Endometrial microvascular endothelial cells (primary cell): Measurements from ENCODE around the gene CAPN10. TPM values are rescaled to one million over a fixed set of nuclear protein-coding genes. Genes with fewer than 3 reads are reported as not detected.
"Not testable (repeated sequence)": the region's sequence is repeated elsewhere in the genome, so short reads cannot be mapped to it uniquely, and the experiment has no call there.

Experiments
- in situ Hi-C: cut with HindIII; loops from 2 replicates; pipeline ENCODE4 v1.10.0; 2017; ENCODE audit warnings: low sequenced_read_pairs, low pct_unique_long_range_greater_than_20kb; ENCODE audit errors: inconsistent ontology term
- total RNA-seq: library from RNA; depleted of rRNA; stranded (reverse); fragments of >200 nt; gene quantifications from one replicate; pipeline ENCODE4 v1.2.3, GENCODE V29; 2015; ENCODE audit errors: inconsistent ontology term

The CAPN10 gene
- total RNA-seq, 1 donor from 2014 or later = 19.8 TPM

DNA sequence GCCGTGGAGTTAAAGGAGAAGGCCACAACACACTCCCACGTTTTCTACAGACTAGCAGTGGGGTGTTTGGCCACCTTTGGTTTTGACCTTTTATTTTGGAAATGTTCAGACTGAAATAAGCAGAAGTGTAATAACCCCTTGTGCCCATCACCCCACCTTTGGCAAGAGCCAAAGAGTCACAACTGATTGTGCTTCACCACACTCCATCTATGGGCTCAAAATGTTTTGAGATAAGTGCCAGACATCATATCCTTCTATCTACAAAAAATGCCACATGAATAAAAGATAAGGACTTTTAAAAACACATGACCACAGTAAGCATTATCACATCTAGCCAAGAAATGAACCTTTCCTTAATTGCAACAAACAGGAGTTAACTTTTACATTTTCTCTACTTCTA is 28.9 kb downstream of the CAPN10 start:
- in situ Hi-C loops = no loop called here

DNA sequence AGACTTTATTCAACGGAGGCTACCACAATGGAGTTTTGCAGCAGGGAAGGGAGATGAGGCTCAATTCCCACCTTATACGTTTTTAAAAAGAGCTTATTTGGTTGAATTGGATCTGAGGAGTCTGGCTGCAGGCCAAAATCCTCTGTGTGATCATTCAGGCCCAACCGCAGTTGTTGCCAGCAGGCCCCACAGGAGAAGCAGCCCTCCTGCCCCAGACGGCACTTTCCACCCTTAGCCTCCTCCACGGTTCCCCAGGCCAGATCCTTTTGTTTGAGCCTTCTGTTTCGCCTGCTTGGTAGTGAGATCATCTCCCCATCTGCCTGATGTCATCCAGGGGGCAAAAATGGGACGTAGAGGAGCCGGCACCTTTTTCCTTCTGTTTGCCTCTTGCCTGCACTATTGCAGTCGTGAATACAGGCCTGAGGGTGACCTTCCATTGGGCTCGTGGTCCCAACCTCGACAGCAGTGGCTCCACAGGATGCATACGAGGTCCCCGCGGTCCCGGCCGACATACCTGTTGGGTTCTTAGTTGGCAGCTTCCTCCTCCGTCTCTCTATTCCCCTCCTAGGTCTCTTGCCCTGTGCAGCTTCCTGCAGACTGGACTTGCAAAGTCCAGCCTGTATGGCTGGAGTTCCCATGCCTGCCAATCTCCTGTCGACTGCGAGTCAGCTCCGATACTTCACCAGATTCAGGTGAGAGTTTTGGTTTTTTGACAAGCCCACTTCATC is 29.4 kb downstream of the CAPN10 start:
- in situ Hi-C loops = no loop called here

DNA sequence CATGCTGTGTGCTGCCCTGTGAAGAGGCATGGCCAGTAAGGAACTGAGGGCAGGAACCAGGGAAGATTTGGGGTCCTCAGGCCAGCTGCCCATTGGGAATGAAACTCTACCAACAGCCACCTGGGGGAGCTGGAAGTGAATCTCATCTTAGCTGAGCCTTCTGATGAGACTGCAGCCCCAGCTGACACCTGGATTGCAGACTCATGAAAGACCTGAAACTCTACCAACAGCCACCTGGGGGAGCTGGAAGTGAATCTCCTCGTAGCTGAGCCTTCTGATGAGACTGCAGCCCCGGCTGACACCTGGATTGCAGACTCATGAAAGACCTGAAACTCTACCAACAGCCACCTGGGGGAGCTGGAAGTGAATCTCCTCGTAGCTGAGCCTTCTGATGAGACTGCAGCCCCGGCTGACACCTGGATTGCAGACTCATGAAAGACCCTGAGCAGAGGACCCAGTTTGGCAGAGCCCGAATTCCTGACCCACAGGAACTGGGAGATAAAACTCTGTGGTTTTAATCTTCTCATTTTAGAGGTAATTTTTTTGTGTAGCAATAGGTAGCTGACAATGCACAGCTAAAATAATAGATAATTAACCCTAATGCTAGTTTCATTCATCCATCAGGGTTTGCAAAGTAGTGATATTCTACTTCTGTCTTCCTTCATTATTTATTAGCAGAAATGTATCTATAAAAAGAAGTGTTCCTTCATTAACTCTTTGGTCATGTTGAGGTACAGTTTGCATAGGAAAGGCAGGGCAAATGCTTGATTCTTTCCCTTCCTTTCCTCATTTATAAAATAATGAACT is 30.5 kb downstream of the CAPN10 start:
- in situ Hi-C loops = not testable (repeated sequence)

DNA sequence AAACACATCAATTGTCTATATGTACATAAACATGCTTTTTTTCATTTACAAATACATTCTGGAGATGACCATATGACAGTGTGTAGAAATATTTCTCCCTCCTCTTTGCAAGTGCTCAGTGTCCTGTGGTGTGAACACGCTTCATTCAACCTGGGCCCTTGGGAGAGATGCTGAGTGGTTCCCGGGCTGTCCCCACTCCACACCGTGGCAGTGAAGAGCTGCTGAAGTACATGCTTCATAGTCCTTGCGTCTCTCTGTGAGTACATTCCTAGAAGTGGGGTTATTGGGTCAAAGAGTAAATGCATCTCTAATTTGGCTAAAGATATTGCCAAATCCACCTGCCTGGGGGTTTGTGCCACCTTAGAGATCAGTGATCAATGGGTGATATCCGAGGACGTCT is 32.2 kb downstream of the CAPN10 start:
- in situ Hi-C loops = no loop called here

DNA sequence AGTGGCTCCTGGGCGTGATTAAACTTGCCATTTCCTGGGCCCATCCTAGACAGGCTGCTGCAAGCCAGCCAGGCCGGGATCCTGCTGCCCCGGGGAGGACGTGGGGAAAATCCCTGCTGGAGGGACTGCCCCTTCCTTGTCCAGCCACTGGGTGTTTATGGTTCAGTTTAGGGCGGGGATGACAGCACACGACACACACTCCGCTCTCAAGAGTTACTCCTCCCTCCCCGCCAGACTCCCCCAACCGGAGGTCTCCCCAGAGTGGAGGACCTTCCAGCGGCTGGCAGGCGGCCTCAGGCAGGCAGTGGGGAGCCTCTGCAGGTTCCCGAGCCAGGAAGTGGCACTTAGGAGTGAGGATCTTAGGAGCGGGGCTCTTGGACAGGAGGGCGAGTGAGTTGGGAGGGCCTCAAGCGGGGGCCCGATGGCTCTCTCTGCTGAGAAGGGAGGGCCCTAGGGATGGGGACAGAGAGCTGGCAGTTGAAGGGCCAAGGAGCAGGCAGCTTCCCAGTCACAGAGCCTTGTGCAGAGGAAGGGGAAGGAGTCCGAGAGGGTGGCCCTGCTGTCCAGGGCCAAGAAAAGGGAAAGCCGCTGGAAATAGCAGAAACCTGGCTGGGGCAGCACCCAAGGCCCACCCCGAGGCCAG is 33.1 kb downstream of the CAPN10 start:
- in situ Hi-C loops = no loop called here

DNA sequence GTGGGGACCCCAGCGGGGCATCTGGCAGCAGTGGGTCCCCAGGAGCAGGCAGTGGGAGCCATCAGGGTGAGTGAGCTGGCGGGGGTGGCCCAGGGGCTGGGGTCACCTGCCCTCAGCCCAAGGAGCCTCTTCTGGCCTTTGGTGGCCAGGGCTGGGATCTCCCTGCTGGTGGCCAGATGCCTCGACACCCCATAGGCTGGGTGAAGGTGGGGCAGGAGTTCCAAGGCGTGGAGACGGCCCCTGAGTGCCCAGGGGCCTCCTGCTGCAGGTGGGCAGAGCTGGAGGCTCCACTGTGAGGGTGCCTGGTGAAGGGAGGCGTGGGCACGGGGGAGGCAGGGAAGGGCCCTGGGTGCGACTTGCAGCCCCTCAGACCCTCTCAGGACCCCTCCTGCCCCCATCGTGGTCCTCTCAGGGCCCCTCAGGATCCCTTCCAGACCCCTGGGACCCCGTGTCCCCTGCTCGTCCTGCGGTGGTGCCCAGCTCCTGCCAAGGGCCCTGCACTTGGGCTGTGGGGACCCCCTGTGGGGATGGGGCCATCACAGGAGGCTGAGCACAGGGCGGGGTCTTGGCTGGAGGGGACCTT is 33.7 kb downstream of the CAPN10 start:
- in situ Hi-C loops = no loop called here

DNA sequence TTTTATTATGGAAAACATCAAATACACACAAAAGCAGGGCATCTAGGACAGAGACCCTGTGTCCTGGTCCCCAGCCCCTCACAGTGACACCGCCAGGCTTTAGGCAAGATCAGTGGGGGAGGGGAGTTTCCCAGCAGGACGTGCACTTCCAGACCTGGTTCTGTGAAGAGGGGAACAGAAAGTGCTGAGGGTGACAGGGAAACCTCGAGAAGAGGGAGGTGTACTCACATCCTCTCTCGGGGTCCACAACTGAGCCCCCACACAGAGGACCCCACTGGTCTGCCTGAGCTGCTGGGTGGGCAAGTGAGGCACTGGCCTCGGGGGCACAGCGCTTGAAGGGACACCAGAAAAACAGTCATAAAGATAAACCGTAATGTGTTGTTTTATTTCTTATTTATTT is 34.3 kb downstream of the CAPN10 start:
- in situ Hi-C loops = no loop called here

DNA sequence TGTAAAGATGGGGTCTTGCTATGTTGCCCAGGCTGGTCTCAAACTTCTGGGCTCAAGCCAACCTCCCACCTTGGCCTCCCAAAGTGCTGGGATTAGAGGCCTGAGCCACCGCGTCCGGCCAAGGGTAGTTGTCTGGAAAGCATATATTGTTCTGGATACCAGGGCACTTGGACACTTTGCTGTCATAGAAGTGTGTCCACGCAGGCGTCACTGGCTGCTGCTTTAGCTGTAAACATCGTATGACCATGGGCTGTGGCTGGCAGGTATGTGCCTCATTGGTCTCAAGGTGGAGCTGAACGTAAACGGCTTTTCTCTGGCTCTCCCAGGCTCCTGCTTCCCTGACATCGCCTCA is 35.5 kb downstream of the CAPN10 start:
- in situ Hi-C loops = no loop called here

DNA sequence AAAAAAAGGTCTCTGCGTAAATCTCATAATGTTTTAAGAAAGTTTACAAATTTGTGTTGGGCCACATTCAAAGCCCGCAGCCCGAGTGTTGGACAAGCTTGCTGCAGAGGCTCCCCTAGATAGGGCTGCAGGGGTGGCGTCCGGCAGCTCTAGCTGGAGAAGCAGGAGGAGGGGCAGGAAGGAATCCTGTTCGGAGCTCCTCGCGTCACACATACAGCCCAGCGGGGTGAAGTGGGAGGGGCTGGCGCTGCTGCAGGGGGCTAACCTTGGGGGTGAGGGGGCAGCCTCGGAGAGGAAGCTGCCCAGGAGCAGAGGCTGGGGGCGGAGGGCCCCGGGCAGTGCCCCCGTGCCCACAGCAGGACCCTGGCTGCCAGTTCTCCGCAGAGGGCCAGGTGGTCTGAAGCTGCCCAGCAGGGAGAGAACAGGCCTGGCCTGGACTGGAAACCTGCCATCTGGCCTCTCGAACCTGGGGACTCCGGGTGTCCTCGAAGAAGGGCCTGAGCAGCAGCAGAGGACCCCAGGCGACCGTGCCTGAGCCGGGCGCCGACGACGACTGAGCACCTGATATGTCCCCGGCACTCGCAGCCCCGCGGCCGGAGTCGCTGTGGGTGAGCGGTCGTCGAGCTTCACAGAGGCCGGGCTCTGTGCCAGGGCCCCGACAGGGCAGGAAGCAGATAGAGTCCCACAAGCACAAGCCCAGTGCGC is 36.1 kb downstream of the CAPN10 start:
- in situ Hi-C loops = no loop called here

DNA sequence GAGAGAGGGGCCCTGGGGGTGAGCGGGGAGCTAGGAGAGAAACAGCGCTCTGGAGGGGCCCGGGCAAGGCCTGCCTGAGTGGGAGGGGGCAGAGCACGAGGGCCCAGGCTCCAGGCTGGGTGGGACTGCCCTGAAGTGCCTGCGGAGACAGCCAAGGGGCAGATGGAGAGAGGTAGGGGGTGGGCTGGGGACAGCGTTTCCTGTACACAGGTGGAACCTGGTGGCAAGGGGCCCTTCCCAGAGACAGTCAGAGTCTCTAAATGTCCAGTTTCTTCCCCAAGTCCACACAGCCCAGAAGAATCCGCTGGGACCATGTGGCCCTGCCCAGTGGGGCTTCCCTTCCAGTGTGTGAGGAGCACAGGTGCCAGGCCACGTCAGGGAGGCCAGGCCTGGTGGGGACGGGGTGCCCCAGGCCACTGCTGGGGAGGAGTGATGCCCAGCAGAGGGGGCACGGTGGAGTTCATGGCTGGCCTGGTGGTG is 37.0 kb downstream of the CAPN10 start:
- in situ Hi-C loops = no loop called here

DNA sequence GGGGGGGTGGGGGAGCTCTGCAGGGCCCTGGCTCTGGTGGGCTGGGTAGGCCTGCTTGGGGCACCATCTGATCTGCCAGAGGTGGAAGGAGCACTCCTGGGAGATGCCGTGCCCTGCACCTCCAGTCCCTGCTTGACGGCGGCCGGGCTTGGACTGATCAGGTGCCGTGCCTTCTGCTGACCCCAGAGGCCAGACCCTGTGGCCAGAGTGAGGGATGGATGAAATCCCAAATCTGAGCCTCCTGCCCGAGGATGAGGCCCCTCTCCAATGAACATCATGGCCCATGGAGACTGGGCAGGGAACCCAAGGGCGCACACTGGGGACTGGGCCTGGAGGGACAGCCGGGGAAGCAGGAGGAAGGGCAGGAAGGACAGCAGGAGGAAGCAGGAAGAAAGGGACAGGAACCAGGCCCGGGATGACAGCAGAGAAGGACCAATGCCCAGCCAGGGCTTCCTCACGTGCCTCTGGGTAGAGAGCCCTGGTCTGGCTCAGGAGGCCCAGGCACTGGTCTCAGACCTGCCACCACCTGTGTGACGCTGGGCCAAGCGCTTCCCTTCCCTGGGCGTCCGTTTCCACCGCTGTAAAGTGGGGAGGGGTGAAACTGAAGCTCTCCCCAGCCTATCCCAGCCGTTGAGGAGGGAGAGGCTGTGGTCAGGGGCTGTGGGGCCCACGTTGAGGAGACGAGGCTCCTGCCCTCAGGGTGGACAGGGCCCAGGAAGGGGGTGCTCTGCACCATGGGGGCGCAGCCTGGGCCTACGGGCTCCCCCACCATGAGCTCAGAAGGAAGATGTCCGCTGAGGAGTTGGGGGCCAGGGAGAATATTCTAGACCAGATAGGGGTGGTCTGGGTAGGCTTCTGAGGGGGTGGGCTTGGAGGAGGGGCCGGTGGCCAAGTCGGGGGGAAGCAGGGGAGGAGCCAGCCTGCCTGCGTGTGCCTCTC is 37.7 kb downstream of the CAPN10 start:
- in situ Hi-C loops = no loop called here

DNA sequence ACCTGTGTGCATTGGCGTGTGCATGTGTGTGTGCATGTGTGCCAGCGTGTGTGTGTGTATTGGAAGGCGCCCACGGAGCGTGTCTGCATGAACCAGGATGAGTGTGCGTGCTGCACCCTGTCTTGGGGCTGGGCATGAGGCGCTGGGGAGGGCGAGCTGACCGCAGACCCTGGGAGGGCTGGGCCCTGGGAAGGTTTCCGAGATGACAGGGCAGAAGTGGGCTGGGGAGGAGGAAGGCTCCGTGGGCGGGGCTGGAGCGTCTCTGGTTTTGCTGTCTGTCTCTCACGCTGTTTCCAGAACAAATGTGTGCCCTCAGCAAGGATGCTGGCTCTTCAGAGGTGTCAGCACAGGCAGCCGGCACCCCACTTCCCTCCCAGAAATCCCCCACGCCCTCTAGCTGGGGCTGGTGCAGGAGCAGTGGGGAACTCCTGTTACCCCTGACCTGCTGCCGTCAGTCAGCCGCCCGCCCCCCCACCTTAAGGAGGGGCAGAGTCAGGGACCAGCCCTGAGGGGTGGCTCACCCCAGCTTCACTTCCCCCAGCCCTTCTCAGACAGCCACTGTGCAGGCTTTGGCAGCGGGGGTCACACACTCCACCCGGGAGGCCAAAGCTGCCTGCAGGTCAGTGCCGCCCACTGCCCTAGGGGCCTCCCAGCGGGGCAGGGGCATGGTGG is 38.6 kb downstream of the CAPN10 start, which contains the start of gene GPR35:
TSS of gene GPR35 (plus strand) at position 531 of the 672 bp plus-strand sequence. CDS start 4,473 bp downstream, outside the sequence.
- in situ Hi-C loops = no loop called here

DNA sequence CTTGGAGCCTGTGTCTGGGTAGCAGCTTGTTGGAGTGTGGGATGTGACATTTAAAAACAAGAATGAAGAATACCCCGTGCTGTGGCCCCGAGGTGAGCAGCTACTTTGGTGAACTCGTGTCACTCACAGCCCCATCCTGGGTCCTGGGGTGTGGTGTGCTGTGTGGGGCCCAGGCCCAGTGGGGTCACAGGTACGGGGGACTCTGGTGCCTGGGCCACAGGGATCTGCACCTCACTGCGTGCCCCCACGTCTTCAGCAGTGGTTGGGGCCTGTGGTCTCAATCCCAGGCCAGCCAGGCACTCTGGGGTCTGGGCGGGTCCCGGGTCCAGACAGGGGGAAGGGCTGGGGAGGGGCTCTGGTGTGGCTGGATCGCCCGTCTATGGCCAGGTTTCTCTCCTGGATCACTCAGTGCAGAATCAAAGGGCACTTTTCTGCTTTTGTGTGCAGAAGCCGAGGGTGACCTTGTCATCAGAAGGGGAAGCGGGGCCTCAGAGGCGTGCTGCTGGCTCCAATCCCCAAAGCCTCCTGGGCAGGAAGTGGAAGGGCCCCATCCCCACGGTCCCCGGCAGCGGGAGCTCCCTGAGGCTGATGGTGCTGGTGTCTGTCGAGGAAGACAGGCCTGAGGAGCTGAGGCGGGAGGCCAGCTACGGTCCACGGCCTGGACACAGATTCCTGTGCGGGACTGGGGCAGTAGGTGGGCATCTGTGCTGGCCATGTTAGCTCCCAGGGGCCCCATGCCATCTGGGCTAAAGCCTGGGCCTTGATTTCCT is 40.2 kb downstream of the CAPN10 start:
- in situ Hi-C loops = no loop called here

DNA sequence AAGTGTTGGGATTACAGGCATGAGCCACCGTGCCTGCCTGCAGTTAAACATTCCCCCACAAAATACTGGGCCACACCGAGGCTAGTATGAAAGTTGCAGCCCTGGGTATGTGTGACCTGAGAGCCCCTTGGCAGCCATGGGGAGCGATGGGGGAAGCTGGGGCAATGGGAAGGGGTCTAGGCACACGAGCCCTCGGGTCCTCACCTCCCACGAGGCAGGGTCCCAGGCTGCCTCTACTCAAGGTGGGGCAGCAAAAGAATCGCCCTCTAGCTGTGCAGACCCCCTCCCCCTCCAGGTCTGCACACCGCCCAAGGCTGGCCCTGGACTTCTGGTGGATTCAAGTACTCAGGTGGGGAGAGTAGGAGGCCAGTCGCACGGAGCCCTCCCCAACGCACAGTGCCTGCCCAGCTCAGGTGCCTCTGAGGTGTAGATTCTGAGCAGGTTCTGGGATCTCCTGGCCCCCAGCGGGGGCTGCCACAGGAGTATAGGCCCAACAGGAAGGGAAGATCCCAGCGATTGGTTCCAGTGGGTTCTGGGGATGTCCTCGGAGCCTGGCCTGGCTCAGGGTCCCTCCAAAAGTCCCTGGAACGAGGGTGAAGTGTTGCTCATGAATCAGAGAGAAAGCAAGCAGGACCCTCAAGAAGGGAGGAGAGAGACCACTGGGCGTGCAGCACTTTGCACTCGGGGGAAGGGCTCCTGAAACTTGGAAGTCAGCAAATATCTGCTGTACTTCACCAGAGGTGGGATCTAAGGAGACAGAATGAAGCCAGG is 41.4 kb downstream of the CAPN10 start:
- in situ Hi-C loops = no loop called here

DNA sequence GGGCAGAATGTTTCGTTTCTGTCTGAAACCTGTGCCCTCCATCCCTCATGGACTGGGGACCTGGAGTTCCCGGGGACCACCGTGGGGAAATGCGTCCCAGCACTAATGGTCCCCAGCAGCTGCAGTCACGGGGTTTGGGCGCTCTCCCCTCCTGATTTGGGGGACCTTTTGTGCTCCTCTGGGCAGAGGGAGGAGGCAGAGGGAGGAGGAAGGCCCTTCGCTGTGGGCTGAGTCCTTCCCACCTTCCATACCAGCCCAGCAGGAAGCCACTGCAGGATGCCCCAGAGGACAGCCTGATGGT is 41.9 kb downstream of the CAPN10 start:
- in situ Hi-C loops = no loop called here
